HFF-Myc (cell line): ENCODE results near the gene CYP26C1.

Experiments
- DNase-seq: peaks from one replicate; pipeline ENCODE4 v3.0.0-alpha.2; 2011; ENCODE audit warnings: low read depth; ENCODE audit errors: extremely low read depth
- H3K4me3 ChIP-seq: replicated peaks from 2 replicates; pipeline ENCODE4 v1.5.1; 2011; ENCODE audit warnings: low read depth, mild to moderate bottlenecking, control low read depth, low read length
- TF ChIP-seq, protein P1 (sequence below): IDR thresholded peaks from 2 replicates; pipeline ENCODE4 v1.5.1; 2012; ENCODE audit warnings: mild to moderate bottlenecking, low read depth, low read length, control low read depth; ENCODE audit errors: missing control alignments

The CYP26C1 gene, protein sequence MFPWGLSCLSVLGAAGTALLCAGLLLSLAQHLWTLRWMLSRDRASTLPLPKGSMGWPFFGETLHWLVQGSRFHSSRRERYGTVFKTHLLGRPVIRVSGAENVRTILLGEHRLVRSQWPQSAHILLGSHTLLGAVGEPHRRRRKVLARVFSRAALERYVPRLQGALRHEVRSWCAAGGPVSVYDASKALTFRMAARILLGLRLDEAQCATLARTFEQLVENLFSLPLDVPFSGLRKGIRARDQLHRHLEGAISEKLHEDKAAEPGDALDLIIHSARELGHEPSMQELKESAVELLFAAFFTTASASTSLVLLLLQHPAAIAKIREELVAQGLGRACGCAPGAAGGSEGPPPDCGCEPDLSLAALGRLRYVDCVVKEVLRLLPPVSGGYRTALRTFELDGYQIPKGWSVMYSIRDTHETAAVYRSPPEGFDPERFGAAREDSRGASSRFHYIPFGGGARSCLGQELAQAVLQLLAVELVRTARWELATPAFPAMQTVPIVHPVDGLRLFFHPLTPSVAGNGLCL

DNA sequence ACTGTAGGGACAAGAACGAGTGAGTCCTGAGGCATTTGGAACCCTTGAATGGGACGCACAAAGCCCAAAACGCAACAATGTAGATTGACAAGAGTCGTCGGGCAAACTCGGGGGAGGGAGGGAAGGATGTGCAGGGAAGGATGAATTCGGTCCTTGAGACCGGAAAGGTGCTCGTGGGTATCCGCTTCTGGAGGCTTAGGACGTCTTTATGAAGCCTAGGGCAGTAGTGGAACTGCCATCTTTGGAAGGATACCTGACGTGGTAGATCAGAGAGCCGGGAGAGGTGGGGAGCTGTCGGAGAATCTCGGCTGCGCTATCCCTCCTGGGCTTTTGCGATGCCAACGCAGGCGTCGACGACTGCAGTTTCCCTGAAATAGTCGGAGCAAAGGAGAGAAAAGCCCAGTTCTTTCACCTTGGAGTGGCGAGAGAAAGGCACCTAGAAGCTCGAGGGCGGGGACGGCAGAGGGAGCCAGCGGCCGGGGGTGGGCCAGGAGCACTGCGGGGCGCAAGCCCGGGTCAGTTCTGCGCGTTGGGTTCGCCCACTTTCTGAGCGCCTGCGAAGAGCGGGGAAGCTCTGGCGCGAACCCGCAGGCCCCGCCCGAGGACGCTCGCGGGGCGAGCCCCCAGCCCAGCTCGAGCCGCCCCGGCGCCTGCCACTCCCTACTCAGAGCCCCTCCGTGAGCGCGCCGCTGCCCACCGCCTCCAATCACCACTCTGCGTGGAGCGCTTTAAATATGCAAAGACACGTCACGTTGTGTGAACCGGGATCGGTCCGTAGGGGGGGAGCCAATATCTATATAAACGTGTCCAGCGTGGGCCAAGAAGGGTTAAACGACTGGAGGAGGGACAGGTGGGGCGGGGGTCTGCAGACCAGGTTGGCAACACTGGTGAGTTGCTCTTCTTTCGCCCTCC, at the start of gene CYP26C1:
Gene CYP26C1 (plus strand): TSS at position 824 of the 912 bp plus-strand sequence. CDS start 466 bp downstream, outside the sequence.
- H3K4me3 ChIP-seq, result no peak within 1 kb of the TSS
- TF ChIP-seq, protein P1, sequence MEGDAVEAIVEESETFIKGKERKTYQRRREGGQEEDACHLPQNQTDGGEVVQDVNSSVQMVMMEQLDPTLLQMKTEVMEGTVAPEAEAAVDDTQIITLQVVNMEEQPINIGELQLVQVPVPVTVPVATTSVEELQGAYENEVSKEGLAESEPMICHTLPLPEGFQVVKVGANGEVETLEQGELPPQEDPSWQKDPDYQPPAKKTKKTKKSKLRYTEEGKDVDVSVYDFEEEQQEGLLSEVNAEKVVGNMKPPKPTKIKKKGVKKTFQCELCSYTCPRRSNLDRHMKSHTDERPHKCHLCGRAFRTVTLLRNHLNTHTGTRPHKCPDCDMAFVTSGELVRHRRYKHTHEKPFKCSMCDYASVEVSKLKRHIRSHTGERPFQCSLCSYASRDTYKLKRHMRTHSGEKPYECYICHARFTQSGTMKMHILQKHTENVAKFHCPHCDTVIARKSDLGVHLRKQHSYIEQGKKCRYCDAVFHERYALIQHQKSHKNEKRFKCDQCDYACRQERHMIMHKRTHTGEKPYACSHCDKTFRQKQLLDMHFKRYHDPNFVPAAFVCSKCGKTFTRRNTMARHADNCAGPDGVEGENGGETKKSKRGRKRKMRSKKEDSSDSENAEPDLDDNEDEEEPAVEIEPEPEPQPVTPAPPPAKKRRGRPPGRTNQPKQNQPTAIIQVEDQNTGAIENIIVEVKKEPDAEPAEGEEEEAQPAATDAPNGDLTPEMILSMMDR, result no peak
- no peak for DNase-seq

DNA sequence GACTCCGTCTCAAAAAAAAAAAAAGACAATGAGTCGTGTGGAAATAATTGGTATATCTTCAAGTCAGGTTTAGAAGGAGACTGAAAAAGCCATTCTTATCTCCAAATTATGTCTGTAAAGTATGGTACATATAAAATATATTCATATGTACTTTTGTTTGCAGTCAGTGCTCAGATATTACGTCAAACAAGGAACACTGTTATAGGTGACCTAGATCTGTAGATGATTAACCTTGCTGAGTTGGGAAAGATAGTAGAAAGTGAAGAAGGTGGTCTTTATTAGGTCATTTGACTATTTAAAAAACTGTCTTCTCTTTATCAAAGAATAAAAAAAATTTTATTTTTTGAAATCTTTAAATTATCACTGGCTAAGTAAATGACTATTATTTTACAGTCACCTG, 44.9 kb upstream of the CYP26C1 start:
- no peak overlapping the region for H3K4me3 ChIP-seq
- TF ChIP-seq, protein P1, result no peak
- no peak for DNase-seq

DNA sequence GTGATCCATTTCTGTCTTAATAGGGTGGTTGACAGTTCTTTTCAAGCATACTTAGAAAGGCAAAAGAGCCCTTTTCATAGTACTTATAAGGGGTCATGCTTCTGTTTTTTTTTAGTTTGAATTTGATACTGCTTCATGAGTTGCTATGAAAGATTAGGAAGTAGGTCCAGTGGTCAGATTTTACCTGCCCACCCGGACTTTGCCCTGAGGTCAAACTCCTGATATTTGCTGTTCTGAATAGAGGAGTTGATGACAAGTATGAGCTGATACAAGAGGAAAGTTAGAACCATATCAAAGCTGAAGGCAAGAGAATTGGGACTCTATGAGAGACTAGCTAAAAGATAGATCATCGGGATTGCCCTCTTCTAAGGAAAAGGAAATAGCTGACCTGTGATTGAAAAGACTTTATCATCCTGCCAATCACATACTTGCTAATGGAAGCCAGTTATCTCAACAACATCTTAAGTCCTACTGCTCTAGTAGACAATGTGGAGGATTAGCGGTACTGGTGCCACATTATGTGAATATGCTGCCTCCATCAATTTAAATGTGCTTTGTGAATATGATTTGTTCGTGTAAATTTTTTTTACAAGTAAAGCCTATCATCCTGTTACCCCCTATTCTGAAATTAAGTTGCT, 37.5 kb upstream of the CYP26C1 start:
- DNase-seq, result no peak
- no peak overlapping the region for H3K4me3 ChIP-seq
- TF ChIP-seq, protein P1, result no peak

DNA sequence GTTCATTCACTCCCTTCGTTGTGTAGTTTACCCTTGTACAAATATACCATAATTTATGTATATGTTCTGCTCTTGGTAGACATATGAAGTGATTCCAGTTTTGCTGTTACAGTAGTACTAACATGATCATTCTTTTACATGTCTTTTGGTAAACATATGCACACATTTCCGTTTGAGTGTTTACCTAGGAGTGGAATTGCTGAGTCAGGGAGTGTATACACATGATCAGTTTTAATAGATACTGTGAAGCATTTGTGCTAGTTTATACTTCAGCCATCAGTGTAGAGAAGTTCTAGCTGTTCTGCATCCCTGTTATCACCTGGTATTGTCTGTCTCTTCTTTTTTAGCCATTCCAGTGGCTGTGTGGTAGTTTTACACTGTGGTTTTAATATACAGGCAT, 34.5 kb upstream of the CYP26C1 start:
- DNase-seq, result no peak
- H3K4me3 ChIP-seq, result no peak overlapping the region
- TF ChIP-seq, protein P1, result no peak

DNA sequence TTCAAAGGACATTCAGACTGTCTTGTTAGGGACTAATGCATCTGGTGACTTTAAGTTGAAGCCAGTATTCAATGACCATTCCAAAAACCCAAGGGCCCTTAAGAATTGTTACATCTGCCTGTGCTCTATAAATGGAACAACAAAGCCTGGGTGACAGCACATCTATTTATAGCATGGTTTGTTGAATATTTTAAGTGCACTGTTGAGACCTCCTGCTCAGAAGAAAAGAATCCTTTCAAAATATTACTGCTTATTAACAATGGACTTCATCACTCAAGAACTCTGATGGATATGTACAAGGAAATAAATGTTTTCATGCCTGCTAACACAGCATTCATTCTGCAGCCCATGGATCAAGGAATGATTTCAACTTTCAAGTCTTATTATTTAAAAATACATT, 33.1 kb upstream of the CYP26C1 start:
- no peak overlapping the region for H3K4me3 ChIP-seq
- DNase-seq, result no peak
- TF ChIP-seq, protein P1, result no peak

DNA sequence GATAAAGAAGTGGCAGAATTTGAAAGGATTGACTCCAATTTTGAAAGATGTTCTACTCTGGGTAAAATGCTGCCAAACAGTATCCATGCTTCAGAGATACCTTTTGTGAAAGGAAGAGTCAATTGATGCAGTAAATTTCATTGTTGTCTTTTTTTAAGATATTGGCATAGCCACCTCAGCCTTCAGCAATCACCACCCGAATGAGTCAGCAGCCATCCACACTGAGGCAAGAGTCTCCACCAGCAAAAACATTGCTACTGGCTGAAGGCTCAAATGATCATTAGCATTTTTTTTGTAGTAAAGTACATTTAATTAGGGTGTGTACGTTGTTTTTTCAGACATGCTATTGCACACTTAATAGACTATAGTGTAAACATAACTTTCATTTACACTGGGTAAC, 31.7 kb upstream of the CYP26C1 start:
- TF ChIP-seq, protein P1, result no peak
- DNase-seq, result no peak

More for the DNA sequence above, 31.7 kb upstream of the CYP26C1 start:
- no peak overlapping the region for H3K4me3 ChIP-seq
